ENCODE measurements around the gene SPATS1.

- TF ChIP-seq, protein P1, sequence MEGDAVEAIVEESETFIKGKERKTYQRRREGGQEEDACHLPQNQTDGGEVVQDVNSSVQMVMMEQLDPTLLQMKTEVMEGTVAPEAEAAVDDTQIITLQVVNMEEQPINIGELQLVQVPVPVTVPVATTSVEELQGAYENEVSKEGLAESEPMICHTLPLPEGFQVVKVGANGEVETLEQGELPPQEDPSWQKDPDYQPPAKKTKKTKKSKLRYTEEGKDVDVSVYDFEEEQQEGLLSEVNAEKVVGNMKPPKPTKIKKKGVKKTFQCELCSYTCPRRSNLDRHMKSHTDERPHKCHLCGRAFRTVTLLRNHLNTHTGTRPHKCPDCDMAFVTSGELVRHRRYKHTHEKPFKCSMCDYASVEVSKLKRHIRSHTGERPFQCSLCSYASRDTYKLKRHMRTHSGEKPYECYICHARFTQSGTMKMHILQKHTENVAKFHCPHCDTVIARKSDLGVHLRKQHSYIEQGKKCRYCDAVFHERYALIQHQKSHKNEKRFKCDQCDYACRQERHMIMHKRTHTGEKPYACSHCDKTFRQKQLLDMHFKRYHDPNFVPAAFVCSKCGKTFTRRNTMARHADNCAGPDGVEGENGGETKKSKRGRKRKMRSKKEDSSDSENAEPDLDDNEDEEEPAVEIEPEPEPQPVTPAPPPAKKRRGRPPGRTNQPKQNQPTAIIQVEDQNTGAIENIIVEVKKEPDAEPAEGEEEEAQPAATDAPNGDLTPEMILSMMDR (IDR thresholded peaks at IDR 0.05): no peak
- no peak for TF ChIP-seq POLR2A (IDR thresholded peaks at IDR 0.05; ENCODE audit: low read depth)
- no peak for TF ChIP-seq POLR2AphosphoS5 (IDR thresholded peaks at IDR 0.05)
- TF ChIP-seq EP300 (IDR thresholded peaks at IDR 0.05): no peak
These were observed 30.6 kb downstream of the SPATS1 start for GRCh38 chr6:44373051-44373450.
